Uterus (tissue), 2 donors: ENCODE measurements around the gene BCKDK.

Experiments used
- CTCF ChIP-seq, 4 experiments: fragments of 200-600 bp in 2 of 4; fragments of 450-650 bp in 2 of 4; sonication (generic) in 2 of 4; IDR thresholded peaks; one replicate each; pipeline ENCODE4 v1.5.1; 2016 to 2019; ENCODE audit warnings: antibody characterized with exemption in 4 of 4, mild to moderate bottlenecking in 2 of 4, moderate library complexity in 1 of 4
- POLR2A ChIP-seq, 2 donors: fragments of 450-650 bp; IDR thresholded peaks; one replicate each; pipeline ENCODE4 v1.6.1; 2016; ENCODE audit warnings: antibody characterized with exemption in 2 of 2, mild to moderate bottlenecking in 1 of 2, moderate library complexity in 1 of 2

GRCh38 chr16:31111881-31112466 is 3.8 kb downstream of the BCKDK start:
- TF ChIP-seq CTCF (IDR thresholded peaks at IDR 0.05): no peak
- TF ChIP-seq POLR2A (IDR thresholded peaks at IDR 0.05): no peak
